Thymus (tissue), 11 donors: ENCODE data around the gene TSPAN4. TPM values are rescaled to one million over a fixed set of nuclear protein-coding genes. Genes with fewer than 3 reads are reported as not detected.

ENCODE experiments used
- DNase-seq, 9 donors: peaks; one replicate each; pipeline ENCODE4 v3.0.0-alpha.2; 2013; ENCODE audit warnings: low spot score in 9 of 9, low read depth in 6 of 9, missing footprints in 1 of 9
- H3K27ac ChIP-seq, 2 donors: one replicate each; pipeline ENCODE4 v1.5.1; 2013; ENCODE audit warnings: control low read depth in 1 of 2, low read depth in 1 of 2, low read length in 1 of 2, mild to moderate bottlenecking in 1 of 2, moderate library complexity in 1 of 2
- H3K27me3 ChIP-seq, 2 donors: one replicate each; pipeline ENCODE4 v1.5.1; 2013; ENCODE audit warnings: low read length in 1 of 2; ENCODE audit not compliant: control insufficient read depth in 2 of 2, insufficient read depth in 1 of 2
- H3K36me3 ChIP-seq, 2 donors: one replicate each; pipeline ENCODE4 v1.5.1; 2013; ENCODE audit warnings: low read length in 1 of 2, mild to moderate bottlenecking in 1 of 2, moderate library complexity in 1 of 2; ENCODE audit not compliant: control insufficient read depth in 2 of 2, insufficient read depth in 2 of 2
- H3K4me1 ChIP-seq, 2 donors: one replicate each; pipeline ENCODE4 v1.5.1; 2013; ENCODE audit warnings: low read length in 2 of 2; ENCODE audit not compliant: control insufficient read depth in 2 of 2, insufficient read depth in 2 of 2
- H3K4me3 ChIP-seq, 2 donors: one replicate each; pipeline ENCODE4 v1.5.1; 2013; ENCODE audit warnings: low read length in 2 of 2, control low read depth in 1 of 2, mild to moderate bottlenecking in 1 of 2
- H3K9me3 ChIP-seq, 2 donors: one replicate each; pipeline ENCODE4 v1.5.1; 2013; ENCODE audit warnings: low read length in 1 of 2, mild to moderate bottlenecking in 1 of 2; ENCODE audit not compliant: control insufficient read depth in 2 of 2, insufficient read depth in 1 of 2
- WGBS: extraction: QIAGEN DNeasy Blood & Tissue Kit; methylation state at CpG from one replicate; pipeline ENCODE4 v1.1.7; 2013; 5-methylcytosine and 5-hydroxymethylcytosine counted together
- polyA plus RNA-seq: library from polyadenylated mRNA; stranded (reverse); fragments of 200-250 nt; gene quantifications from one replicate; pipeline ENCODE4 v1.2.3, GENCODE V29; 2013
- total RNA-seq: library from RNA; stranded (reverse); fragments of 120-200 nt; gene quantifications from one replicate; pipeline ENCODE4 v1.2.4, GENCODE V29; 2013
- donor health status: healthy.

The TSPAN4 gene
- total and polyA plus RNA-seq, 2 donors: 22.2 to 56.7 TPM

- no peak for DNase-seq
- Histone ChIP-seq H3K27ac (no peak overlapping the region), H3K4me1 (peaks cover 16 to 67% of the 10 kb centered on the region in 2 donors), H3K4me3 (peak overlapping the region in 1 of 2 donors; percentile 20), H3K27me3 (peaks cover 80 to 95% of the 10 kb centered on the region in 2 donors), H3K9me3 (peaks cover 6 to 35% of the 10 kb centered on the region in 2 donors), H3K36me3 (no peaks in the 10 kb centered on the region)
- WGBS: 72% methylated on average over 31 of the region's 31 CpGs
These were observed 11.4 kb upstream of the TSPAN4 start for GRCh38 chr11:831118-831864.

- DNase-seq: no peak
- Histone ChIP-seq H3K9me3 (peaks cover 6 to 35% of the 10 kb centered on the region in 2 donors), H3K27me3 (peaks cover 75 to 88% of the 10 kb centered on the region in 2 donors), H3K27ac (no peak overlapping the region), H3K36me3 (no peaks in the 10 kb centered on the region), H3K4me3 (no peak overlapping the region), H3K4me1 (peaks cover 14 to 60% of the 10 kb centered on the region in 2 donors)
- WGBS: 84% methylated on average over 23 of the region's 23 CpGs
These were observed 10.6 kb upstream of the TSPAN4 start for GRCh38 chr11:831961-832528.

GRCh38 chr11:832529-833113 lies 10.0 kb upstream of the TSPAN4 start, which contains the start of gene CD151:
TSS of gene CD151 (plus strand) at chr11:832952. CDS start at chr11:836070, 3,118 bp downstream.
- Histone ChIP-seq H3K9me3 (peaks cover 6 to 35% of the 10 kb centered on the region in 2 donors), H3K27ac (no peak within 1 kb of the TSS), H3K4me3 (peak within 1 kb of the TSS; percentile 16 to 52), H3K27me3 (peaks cover 69 to 83% of the 10 kb centered on the region in 2 donors), H3K4me1 (peaks cover 12 to 56% of the 10 kb centered on the region in 2 donors), H3K36me3 (peaks cover 0 to 5% of the 10 kb centered on the region in 2 donors)
- WGBS: 5% methylated on average over 62 of the region's 67 CpGs
- DNase-seq: no peak

DNA sequence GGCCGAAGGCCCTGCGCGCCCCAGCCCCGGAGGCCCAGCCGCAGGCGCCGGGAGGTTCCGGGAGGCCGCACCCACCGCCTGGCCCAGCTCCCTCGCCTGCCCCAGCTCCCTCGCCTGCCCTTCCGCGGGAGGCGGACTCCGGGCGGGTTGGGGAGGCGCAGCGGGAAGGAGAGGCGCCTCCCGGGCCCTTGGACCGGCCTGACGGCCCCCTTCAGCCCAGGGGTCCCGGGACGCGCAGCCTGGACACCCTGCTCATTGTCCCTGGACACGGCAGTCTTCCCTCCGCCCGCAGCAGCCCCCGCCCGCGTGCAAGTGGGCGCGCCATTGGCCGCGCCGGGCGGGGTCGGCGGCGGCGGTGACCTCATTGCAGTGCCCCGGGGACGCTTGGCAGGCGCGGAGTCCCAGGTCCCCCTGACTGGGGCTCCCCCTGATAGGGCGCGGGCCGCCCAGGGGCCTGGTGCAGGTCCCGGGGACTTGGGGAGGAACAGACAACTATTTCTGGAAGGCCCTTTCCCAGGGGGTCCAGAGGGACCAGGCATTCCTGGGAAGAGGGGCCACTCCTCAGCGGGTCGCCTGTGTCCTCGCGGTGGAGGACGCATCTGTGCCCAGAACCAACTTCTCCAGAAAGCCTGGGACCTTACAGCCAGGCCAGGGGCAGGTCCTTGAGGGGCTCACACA lies 9.4 kb upstream of the TSPAN4 start:
- H3K9me3 ChIP-seq: peaks cover 6 to 35% of the 10 kb centered on the region in 2 donors
- no peak for DNase-seq
- H3K4me1 ChIP-seq: peaks cover 12 to 50% of the 10 kb centered on the region in 2 donors
- H3K4me3 ChIP-seq: peak overlapping the region; percentile 16 to 52
- peaks cover 63 to 76% of the 10 kb centered on the region in 2 donors for H3K27me3 ChIP-seq
- H3K36me3 ChIP-seq: peaks cover 2 to 10% of the 10 kb centered on the region in 2 donors
- 4% methylated on average over 52 of the region's 55 CpGs for WGBS
- no peak overlapping the region for H3K27ac ChIP-seq

GRCh38 chr11:833849-834311 lies 8.8 kb upstream of the TSPAN4 start:
- Histone ChIP-seq H3K4me3 (peak overlapping the region in 1 of 2 donors; percentile 52), H3K36me3 (peaks cover 7 to 16% of the 10 kb centered on the region in 2 donors), H3K27ac (no peak overlapping the region), H3K27me3 (peaks cover 57 to 70% of the 10 kb centered on the region in 2 donors), H3K4me1 (peaks cover 12 to 44% of the 10 kb centered on the region in 2 donors), H3K9me3 (peaks cover 6 to 33% of the 10 kb centered on the region in 2 donors)
- no peak for DNase-seq
- WGBS: 83% methylated on average over 9 of the region's 9 CpGs

GRCh38 chr11:834371-835316 lies 8.0 kb upstream of the TSPAN4 start:
- Histone ChIP-seq H3K4me3 (no peak overlapping the region), H3K27me3 (peaks cover 50 to 62% of the 10 kb centered on the region in 2 donors), H3K36me3 (peaks cover 15 to 24% of the 10 kb centered on the region in 2 donors), H3K4me1 (peaks cover 12 to 36% of the 10 kb centered on the region in 2 donors), H3K9me3 (peaks cover 6 to 25% of the 10 kb centered on the region in 2 donors), H3K27ac (no peak overlapping the region)
- WGBS: 45% methylated on average over 31 of the region's 31 CpGs
- no peak for DNase-seq

GRCh38 chr11:836274-836673 lies 6.4 kb upstream of the TSPAN4 start:
- peaks cover 12 to 28% of the 10 kb centered on the region in 2 donors for H3K4me1 ChIP-seq
- WGBS: 97% methylated on average over 14 of the region's 14 CpGs
- H3K4me3 ChIP-seq: no peak overlapping the region
- H3K36me3 ChIP-seq: peaks cover 21 to 31% of the 10 kb centered on the region in 2 donors
- no peak overlapping the region for H3K27ac ChIP-seq
- H3K27me3 ChIP-seq: peaks cover 33 to 46% of the 10 kb centered on the region in 2 donors
- H3K9me3 ChIP-seq: peaks cover 1 to 11% of the 10 kb centered on the region in 2 donors
- no peak for DNase-seq

- Histone ChIP-seq H3K9me3 (peaks cover 0 to 7% of the 10 kb centered on the region in 2 donors), H3K27me3 (peaks cover 29 to 42% of the 10 kb centered on the region in 2 donors), H3K36me3 (peaks cover 21 to 31% of the 10 kb centered on the region in 2 donors), H3K27ac (no peak overlapping the region), H3K4me3 (no peak overlapping the region), H3K4me1 (peaks cover 13 to 28% of the 10 kb centered on the region in 2 donors)
- no peak for DNase-seq
- 97% methylated on average over 9 of the region's 9 CpGs for WGBS
These were observed 6.0 kb upstream of the TSPAN4 start for GRCh38 chr11:836700-837099.
